ENCODE measurements around the gene ABHD8. TPM values are rescaled to one million over a fixed set of nuclear protein-coding genes. Genes with fewer than 3 reads are reported as not detected.

The ABHD8 gene
- total RNA-seq, 2 experiments from 2014 or later, result 10.1 to 10.7 TPM

DNA sequence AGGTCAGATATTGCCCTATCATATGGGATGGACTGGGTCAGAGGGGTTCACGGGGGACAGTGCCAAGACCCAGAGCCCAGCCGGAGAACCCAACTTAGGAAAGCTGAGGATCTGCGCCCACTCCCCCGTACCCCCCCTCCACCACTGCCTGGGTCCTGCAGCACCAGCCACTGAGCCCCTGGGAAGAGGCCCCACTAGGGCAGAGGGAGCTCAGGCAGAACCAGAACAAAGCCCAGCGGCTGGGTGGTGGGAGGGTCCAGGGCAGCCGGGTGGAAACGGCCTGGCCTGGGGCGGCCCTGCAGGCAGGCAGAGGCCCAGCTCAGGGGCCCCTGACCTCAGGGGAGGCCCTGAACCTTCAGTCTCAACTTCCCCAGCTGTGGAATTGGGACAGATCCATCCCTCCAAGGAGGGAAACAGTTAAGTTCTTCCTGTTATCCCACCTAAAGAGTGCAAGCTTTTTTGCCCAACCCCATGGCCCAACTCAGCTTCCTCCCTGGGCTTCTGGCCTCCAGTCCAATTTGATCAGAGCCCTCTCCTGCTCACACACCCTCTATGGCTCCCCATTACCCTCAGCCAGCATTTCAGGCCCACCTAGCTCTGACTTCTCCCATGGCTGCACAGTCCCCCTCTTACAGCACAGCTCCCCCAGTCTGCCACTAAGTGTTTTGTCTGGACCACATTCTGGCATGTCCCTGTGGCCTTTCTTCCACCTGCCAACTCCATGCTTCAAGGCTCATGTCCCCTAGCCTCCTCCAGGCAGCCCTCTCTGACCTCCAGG, 60.6 kb downstream of the ABHD8 start:
- H3K27ac Mint-ChIP-seq, result no peak overlapping the region
- CTCF ChIA-PET, result interaction anchor here (1.0 to 2.0 kb wide), 2 partner anchors 9 to 18 kb away, joined by 5 to 10 read pairs; no protein-coding TSS in a partner anchor
- no peak overlapping the region for H3K4me3 Mint-ChIP-seq
- H3K9me3 Mint-ChIP-seq (ENCODE audit: low read depth), result no peaks in the 10 kb centered on the region
- ATAC-seq (no peak), DNase-seq (no peak)
- H3K4me1 Mint-ChIP-seq, result peaks cover 7% of the 10 kb centered on the region
- no peaks in the 10 kb centered on the region for H3K36me3 Mint-ChIP-seq
- peaks cover 22% of the 10 kb centered on the region for H3K27me3 Mint-ChIP-seq

Other genes with a start within 250 kb of the ABHD8 start
- gene HAUS8, start 228.0 kb downstream of the ABHD8 start, total RNA-seq, result 10 to 100 TPM; 62.1 to 73.0 TPM
- gene MYO9B, start 227.6 kb downstream of the ABHD8 start, total RNA-seq, result 100 to 1,000 TPM; 280 to 356 TPM
- 10 to 100 TPM; 22.1 to 23.6 TPM for gene USE1, start 88.1 kb downstream of the ABHD8 start, total RNA-seq
- 10 to 100 TPM; 23.3 to 27.4 TPM for gene OCEL1, start 77.2 kb downstream of the ABHD8 start, total RNA-seq
- gene NR2F6, start 57.5 kb downstream of the ABHD8 start, total RNA-seq, result 1 to 10 TPM; 2.7 to 4.7 TPM
- not detected for gene USHBP1, start 38.7 kb downstream of the ABHD8 start, total RNA-seq
- gene BABAM1, start 36.0 kb downstream of the ABHD8 start, total RNA-seq, result 100 to 1,000 TPM; 113 to 117 TPM
- gene ANKLE1, start 21.5 kb downstream of the ABHD8 start, total RNA-seq, result 10 to 100 TPM in 1 of 2 experiments, 1 to 10 TPM in 1; 9.2 to 17.2 TPM
- gene MRPL34, start 2.4 kb upstream of the ABHD8 start, total RNA-seq, result 100 to 1,000 TPM in 1 of 2 experiments, 10 to 100 TPM in 1; 94.7 to 115 TPM
- gene DDA1, start 6.1 kb upstream of the ABHD8 start, total RNA-seq, result 10 to 100 TPM; 47.7 to 58.9 TPM
- 10 to 100 TPM; 11.0 to 18.7 TPM for gene ANO8, start 31.4 kb upstream of the ABHD8 start, total RNA-seq
- 10 to 100 TPM; 40.4 to 44.4 TPM for gene GTPBP3, start 34.1 kb upstream of the ABHD8 start, total RNA-seq
- gene PLVAP, start 73.9 kb upstream of the ABHD8 start, total RNA-seq, result not detected
- 1 to 10 TPM; 4.3 to 5.9 TPM for gene CCDC194, start 90.8 kb upstream of the ABHD8 start, total RNA-seq
- 100 to 1,000 TPM; 298 to 361 TPM for gene BST2, start 102.2 kb upstream of the ABHD8 start, total RNA-seq
- gene MVB12A, start 116.6 kb upstream of the ABHD8 start, total RNA-seq, result 10 to 100 TPM; 40.4 to 51.1 TPM
- not detected for gene TMEM221, start 145.2 kb upstream of the ABHD8 start, total RNA-seq
- gene NXNL1, start 157.5 kb upstream of the ABHD8 start, total RNA-seq, result not detected
- gene SLC27A1, start 167.1 kb upstream of the ABHD8 start, total RNA-seq, result 1 to 10 TPM; 1.5 to 2.1 TPM
- gene PGLS, start 208.2 kb upstream of the ABHD8 start, total RNA-seq, result 10 to 100 TPM; 59.3 to 65.4 TPM